Fibroblast of lung (primary cell): Measurements from ENCODE around the gene COMMD7. TPM values are rescaled to one million over a fixed set of nuclear protein-coding genes. Genes with fewer than 3 reads are reported as not detected.

ENCODE experiments used
- DNase-seq, 2 donors: peaks; one replicate each; pipeline versions ENCODE4 v3.0.0 to v3.0.0-alpha.2; 2010; ENCODE audit warnings: low read depth in 2 of 2
- H2AFZ ChIP-seq: 2 replicates; pipeline ENCODE4 v1.5.1; 2012; ENCODE audit warnings: low read length, control low read depth, inconsistent platforms
- H3K27ac ChIP-seq: 2 replicates; pipeline ENCODE4 v1.5.1; 2011; ENCODE audit warnings: low read length, control low read depth; ENCODE audit not compliant: insufficient read depth
- H3K27me3 ChIP-seq: 2 replicates; pipeline ENCODE4 v1.5.1; 2011; ENCODE audit warnings: mild to moderate bottlenecking, low read length; ENCODE audit not compliant: control insufficient read depth, insufficient read depth
- H3K36me3 ChIP-seq: 2 replicates; pipeline ENCODE4 v1.5.1; 2011; ENCODE audit warnings: low read length; ENCODE audit not compliant: control insufficient read depth, insufficient read depth
- H3K4me1 ChIP-seq: 2 replicates; pipeline ENCODE4 v1.5.1; 2011; ENCODE audit warnings: low read length; ENCODE audit not compliant: control insufficient read depth, insufficient read depth; ENCODE audit errors: extremely low read depth
- H3K4me2 ChIP-seq: 2 replicates; pipeline ENCODE4 v1.5.1; 2011; ENCODE audit warnings: low read length, control low read depth; ENCODE audit not compliant: insufficient read depth; ENCODE audit errors: extremely low read depth
- H3K4me3 ChIP-seq, 4 experiments: fragments of 200-600 bp in 1 of 4; sonication (generic) in 1 of 4; replicated peaks in 1 of 4; 2 replicates each; pipeline ENCODE4 v1.5.1; 2011 to 2016; ENCODE audit warnings: low read length in 4 of 4, low read depth in 3 of 4, mild to moderate bottlenecking in 3 of 4, control low read depth in 2 of 4, inconsistent platforms in 1 of 4, mixed read lengths in 1 of 4; ENCODE audit not compliant: insufficient read depth in 1 of 4; ENCODE audit errors: control extremely low read depth in 1 of 4
- H3K79me2 ChIP-seq: 2 replicates; pipeline ENCODE4 v1.5.1; 2012; ENCODE audit warnings: mild to moderate bottlenecking, low read length, inconsistent platforms; ENCODE audit not compliant: control insufficient read depth, insufficient read depth
- H3K9ac ChIP-seq: 2 replicates; pipeline ENCODE4 v1.5.1; 2011; ENCODE audit warnings: mild to moderate bottlenecking, low read length, control low read depth; ENCODE audit not compliant: insufficient read depth
- H3K9me3 ChIP-seq: 2 replicates; pipeline ENCODE4 v1.5.1; 2012; ENCODE audit warnings: low read depth, low read length; ENCODE audit not compliant: control insufficient read depth, insufficient read depth
- H4K20me1 ChIP-seq: 2 replicates; pipeline ENCODE4 v1.5.1; 2011; ENCODE audit warnings: low read length; ENCODE audit not compliant: control insufficient read depth, insufficient read depth; ENCODE audit errors: extremely low read depth
- EZH2 ChIP-seq: IDR thresholded peaks from 2 replicates; pipeline ENCODE4 v1.5.1; 2012; ENCODE audit warnings: low read length, control low read depth, mild to moderate bottlenecking; ENCODE audit errors: missing control alignments
- polyA plus RNA-seq, 2 donors: library from polyadenylated mRNA; depleted of rRNA in 1 of 2; stranded (reverse) in 1 of 2; unstranded in 1 of 2; fragments of >200 nt; gene quantifications; 2 replicates each; pipeline ENCODE4 v1.2.1, GENCODE V29; 2011 to 2012; ENCODE audit warnings: missing spikeins in 1 of 2
- total RNA-seq: library from RNA; depleted of rRNA; stranded (reverse); fragments of >200 nt; gene quantifications from 2 replicates; pipeline ENCODE4 v1.2.1, GENCODE V29; 2014
- TF ChIP-seq, protein P1 (sequence below), 2 donors: IDR thresholded peaks in 1 of 2; conservative IDR thresholded peaks in 1 of 2; 1 replicate in 1 of 2; 2 replicates in 1 of 2; pipeline ENCODE4 v1.5.1; 2011 to 2012; ENCODE audit warnings: low read length in 2 of 2, control low read depth in 1 of 2, inconsistent platforms in 1 of 2, low read depth in 1 of 2, mild to moderate bottlenecking in 1 of 2

COMMD7 gene
- total and polyA plus RNA-seq, 2 donors (not counting 1 experiment from before 2014, with no cell fraction given), result 39.6 to 68.5 TPM

DNA sequence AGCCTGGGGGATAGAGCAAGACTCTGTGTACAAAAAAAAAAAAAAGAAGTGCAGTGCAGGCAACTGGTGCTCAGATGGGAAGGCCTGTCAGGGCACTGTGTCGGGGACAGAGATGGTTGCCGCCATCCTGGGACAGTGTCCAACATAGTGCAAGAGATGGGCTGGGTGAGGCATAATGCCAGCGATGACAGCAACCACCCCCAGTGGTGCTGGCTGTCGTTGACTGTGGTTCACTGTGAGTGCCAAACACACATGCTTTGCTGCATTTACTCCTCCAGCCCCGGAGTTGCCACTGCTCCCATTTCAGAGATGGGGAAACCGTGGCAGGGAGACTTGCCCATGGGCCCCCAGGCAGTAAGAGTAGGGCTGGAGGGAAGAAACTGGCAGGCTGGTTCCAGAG lies 64.3 kb downstream of the COMMD7 start:
- Histone ChIP-seq H4K20me1 (no peaks in the 10 kb centered on the region), H3K4me3 (no peak overlapping the region), H3K27ac (no peak overlapping the region), H3K4me2 (no peak overlapping the region), H3K4me1 (peaks cover 4% of the 10 kb centered on the region), H3K36me3 (no peaks in the 10 kb centered on the region), H3K27me3 (no peaks in the 10 kb centered on the region), H3K9me3 (no peaks in the 10 kb centered on the region), H2AFZ (no peak overlapping the region), H3K9ac (no peak overlapping the region), H3K79me2 (no peaks in the 10 kb centered on the region)
- no peak for TF ChIP-seq EZH2
- TF ChIP-seq, protein P1, sequence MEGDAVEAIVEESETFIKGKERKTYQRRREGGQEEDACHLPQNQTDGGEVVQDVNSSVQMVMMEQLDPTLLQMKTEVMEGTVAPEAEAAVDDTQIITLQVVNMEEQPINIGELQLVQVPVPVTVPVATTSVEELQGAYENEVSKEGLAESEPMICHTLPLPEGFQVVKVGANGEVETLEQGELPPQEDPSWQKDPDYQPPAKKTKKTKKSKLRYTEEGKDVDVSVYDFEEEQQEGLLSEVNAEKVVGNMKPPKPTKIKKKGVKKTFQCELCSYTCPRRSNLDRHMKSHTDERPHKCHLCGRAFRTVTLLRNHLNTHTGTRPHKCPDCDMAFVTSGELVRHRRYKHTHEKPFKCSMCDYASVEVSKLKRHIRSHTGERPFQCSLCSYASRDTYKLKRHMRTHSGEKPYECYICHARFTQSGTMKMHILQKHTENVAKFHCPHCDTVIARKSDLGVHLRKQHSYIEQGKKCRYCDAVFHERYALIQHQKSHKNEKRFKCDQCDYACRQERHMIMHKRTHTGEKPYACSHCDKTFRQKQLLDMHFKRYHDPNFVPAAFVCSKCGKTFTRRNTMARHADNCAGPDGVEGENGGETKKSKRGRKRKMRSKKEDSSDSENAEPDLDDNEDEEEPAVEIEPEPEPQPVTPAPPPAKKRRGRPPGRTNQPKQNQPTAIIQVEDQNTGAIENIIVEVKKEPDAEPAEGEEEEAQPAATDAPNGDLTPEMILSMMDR (conservative IDR thresholded peaks at IDR 0.05 in 1 of 2, IDR thresholded peaks at IDR 0.05 in 1 of 2; ENCODE audit: low read depth in 1 of 2, low read length in 2 of 2), result no peak
- DNase-seq, result peak; percentile 22 to 28

DNA sequence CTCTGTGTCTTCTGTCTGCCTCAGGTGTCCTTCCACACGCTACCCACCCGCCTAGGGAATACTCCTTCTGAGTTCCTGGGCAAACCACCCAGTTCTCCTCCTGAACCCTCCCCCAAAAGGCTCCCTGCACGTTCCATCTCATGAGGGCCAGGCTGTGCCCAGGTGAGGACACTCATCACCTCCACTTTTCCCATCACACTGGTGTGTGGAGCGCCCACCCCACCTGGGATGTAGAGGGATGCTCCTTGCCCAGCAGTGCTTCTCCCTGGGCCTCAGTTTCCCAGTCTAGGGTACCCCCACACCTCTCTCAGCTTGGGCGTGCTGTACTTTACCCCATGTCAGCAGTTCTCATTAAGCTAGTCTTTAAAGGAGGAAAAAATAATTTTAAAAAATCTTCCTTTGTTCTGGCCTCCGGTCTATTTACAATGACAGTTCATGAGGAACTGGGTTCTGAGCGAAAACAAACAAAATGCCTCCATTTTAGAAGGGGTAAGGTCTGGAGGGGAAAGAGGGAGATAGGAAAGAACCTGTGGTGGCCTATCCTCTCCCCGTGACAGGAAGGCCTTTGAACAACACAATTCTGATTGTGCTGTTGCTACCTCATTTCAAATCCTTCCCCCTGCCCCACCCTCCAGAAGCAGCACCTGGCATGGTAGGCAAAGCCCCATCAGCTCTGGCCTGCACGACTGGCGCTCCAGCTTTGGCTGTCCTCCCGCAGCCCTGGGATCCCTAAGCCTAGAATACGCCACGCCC lies 67.9 kb downstream of the COMMD7 start:
- H3K27ac ChIP-seq, result no peak overlapping the region
- DNase-seq, result no peak
- no peaks in the 10 kb centered on the region for H3K27me3 ChIP-seq
- no peak overlapping the region for H2AFZ ChIP-seq
- no peaks in the 10 kb centered on the region for H3K36me3 ChIP-seq
- H3K4me2 ChIP-seq, result no peak overlapping the region
- H3K9ac ChIP-seq, result no peak overlapping the region
- TF ChIP-seq, protein P1 (conservative IDR thresholded peaks at IDR 0.05 in 1 of 2, IDR thresholded peaks at IDR 0.05 in 1 of 2; ENCODE audit: low read depth in 1 of 2, low read length in 2 of 2), result no peak
- no peak for TF ChIP-seq EZH2
- H3K9me3 ChIP-seq, result no peaks in the 10 kb centered on the region
- no peaks in the 10 kb centered on the region for H3K79me2 ChIP-seq
- H3K4me3 ChIP-seq, result no peak overlapping the region
- H4K20me1 ChIP-seq, result no peaks in the 10 kb centered on the region
- peaks cover 4% of the 10 kb centered on the region for H3K4me1 ChIP-seq

DNA sequence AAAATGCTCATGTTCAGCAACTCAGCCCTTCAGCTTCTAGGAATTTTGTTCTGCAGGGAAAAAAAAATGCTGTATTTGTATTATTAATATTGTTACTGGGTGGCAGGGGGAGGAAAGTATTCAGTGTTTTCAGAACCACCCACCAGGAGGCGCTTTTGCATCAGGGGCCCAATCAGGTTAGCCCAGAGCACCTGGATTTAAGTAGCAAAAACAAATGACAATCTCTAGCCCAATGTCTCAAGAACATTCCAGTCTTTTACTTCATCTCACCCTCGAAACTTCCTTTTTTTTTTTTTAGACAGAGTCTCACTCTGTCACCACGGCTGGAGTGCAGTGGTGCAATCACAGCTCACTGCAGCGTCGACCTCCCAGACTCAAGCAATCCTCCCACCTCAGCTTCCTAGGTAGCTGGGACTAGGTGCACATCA lies 68.9 kb downstream of the COMMD7 start:
- Histone ChIP-seq H3K4me1 (peaks cover 4% of the 10 kb centered on the region), H2AFZ (no peak overlapping the region), H3K27me3 (no peaks in the 10 kb centered on the region), H3K9me3 (no peaks in the 10 kb centered on the region), H3K79me2 (no peaks in the 10 kb centered on the region), H3K36me3 (no peaks in the 10 kb centered on the region), H3K9ac (no peak overlapping the region), H3K4me3 (no peak overlapping the region), H3K4me2 (no peak overlapping the region), H4K20me1 (no peaks in the 10 kb centered on the region), H3K27ac (no peak overlapping the region)
- DNase-seq, result peak; percentile 35 to 47
- TF ChIP-seq, protein P1 (conservative IDR thresholded peaks at IDR 0.05 in 1 of 2, IDR thresholded peaks at IDR 0.05 in 1 of 2; ENCODE audit: low read depth in 1 of 2, low read length in 2 of 2), result peak; percentile 74 to 75
- no peak for TF ChIP-seq EZH2
